ENCODE data around the gene TMEM219. TPM values are rescaled to one million over a fixed set of nuclear protein-coding genes. Genes with fewer than 3 reads are reported as not detected.

The TMEM219 gene
- polyA plus RNA-seq, 1 of the 3 experiments (the other 2 are of a cell fraction) = 101 TPM

DNA sequence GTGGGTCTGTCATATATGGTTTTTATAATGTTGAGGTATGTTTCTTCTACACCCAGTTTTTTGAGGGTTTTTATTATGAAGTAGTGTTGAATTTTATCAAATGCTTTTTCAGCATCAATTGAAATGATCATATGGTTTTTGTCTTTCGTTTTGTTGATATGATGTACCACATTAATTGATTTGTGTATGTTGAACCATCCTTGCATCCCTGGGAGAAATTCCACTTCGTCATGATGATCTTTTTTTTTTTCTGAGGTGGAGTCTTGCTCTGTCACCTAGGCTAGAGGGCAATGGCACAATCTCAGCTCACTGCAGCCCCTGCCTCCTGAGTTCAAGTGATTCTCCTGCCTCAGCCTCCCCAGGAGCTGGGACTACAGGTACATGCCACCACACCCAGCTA is 14.0 kb upstream of the TMEM219 start:
- Histone ChIP-seq H2AFZ (ENCODE audit: low read depth) (no peak overlapping the region), H3K27ac (ENCODE audit: low read depth in 2 of 2, low read length in 1 of 2) (no peak overlapping the region), H3K9me3 (no peaks in the 10 kb centered on the region), H3K4me1 (ENCODE audit: control insufficient read depth in 1 of 2, insufficient read depth in 2 of 2, low read depth in 1 of 2, low read length in 1 of 2) (0 out of 4 replicates have a peak, but pooled peaks cover 0 to 9% of the 10 kb centered on the region in 2 experiments), H4K20me1 (ENCODE audit: insufficient read depth) (no peaks in the 10 kb centered on the region), H3K9me2 (no peaks in the 10 kb centered on the region), H3K79me2 (ENCODE audit: insufficient read depth) (no peaks in the 10 kb centered on the region), H3K4me2 (no peak overlapping the region), H3F3A (replicated peaks; ENCODE audit: insufficient read depth) (peaks cover 23% of the 10 kb centered on the region), H3K9ac (no peak overlapping the region), H3K4me3 (ENCODE audit: low read depth in 2 of 2, low read length in 1 of 2) (no peak overlapping the region), H3K27me3 (ENCODE audit: insufficient read depth) (no peaks in the 10 kb centered on the region), H3K36me3 (replicated peaks in 1 of 2; ENCODE audit: control insufficient read depth in 1 of 2, insufficient read depth in 2 of 2, low read length in 1 of 2) (no peaks in the 10 kb centered on the region)
- ChIA-PET POLR2A (no interaction called here), CTCF (interaction anchor here (0.6 kb wide), 1 partner anchor 46 kb away, joined by 3 read pairs; no protein-coding TSS in a partner anchor)
- DNase-seq = no peak
- TF ChIP-seq FOXM1 (IDR thresholded peaks at IDR 0.05; ENCODE audit: low read depth) (no peak), SIN3A (IDR thresholded peaks at IDR 0.05; ENCODE audit: borderline replicate concordance, low read depth, low read length) (no peak)
- 54% methylated on average over 2 of the region's 2 CpGs for WGBS (ENCODE audit: low lambda C conversion rate)

DNA sequence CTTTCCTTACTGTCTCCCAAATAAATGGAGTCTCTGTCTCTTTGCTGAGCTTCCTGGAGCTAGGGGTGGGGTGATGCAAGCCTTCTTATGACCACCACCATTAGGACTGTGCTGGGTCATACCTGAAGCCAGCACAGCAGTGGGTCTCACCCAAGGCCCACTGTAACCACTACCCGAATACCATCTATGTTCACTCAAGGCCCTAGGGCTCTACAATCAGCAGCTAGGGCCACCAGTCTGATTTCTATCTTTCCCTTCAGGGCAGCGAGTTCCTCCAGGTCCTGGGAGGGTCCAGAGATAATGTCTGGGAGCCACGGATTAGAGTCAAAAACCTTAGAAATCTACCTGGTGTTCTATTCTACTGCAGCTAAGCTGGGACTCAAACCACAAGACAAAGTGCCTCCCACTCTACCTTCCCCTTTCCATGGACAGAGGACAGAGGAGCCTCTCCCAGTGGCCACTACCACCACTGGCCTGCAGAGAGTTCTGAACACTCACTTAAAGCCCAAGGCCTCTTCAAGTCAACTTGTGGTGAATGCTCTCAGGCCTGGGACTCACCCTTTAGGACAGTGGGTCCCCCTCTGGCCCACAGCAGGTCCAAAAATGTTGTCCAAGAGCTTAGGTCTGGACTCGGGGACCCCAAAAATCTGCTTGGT is 10.9 kb upstream of the TMEM219 start:
- Histone ChIP-seq H2AFZ (ENCODE audit: low read depth) (no peak overlapping the region), H3K4me2 (no peak overlapping the region), H3K27ac (ENCODE audit: low read depth in 2 of 2, low read length in 1 of 2) (no peak overlapping the region), H4K20me1 (ENCODE audit: insufficient read depth) (no peaks in the 10 kb centered on the region), H3K27me3 (ENCODE audit: insufficient read depth) (no peaks in the 10 kb centered on the region), H3K36me3 (replicated peaks in 1 of 2; ENCODE audit: control insufficient read depth in 1 of 2, insufficient read depth in 2 of 2, low read length in 1 of 2) (no peaks in the 10 kb centered on the region), H3K79me2 (ENCODE audit: insufficient read depth) (no peaks in the 10 kb centered on the region), H3K4me1 (ENCODE audit: control insufficient read depth in 1 of 2, insufficient read depth in 2 of 2, low read depth in 1 of 2, low read length in 1 of 2) (no peaks in the 10 kb centered on the region), H3K9me3 (no peaks in the 10 kb centered on the region), H3K9me2 (no peaks in the 10 kb centered on the region), H3F3A (replicated peaks; ENCODE audit: insufficient read depth) (peaks cover 7% of the 10 kb centered on the region), H3K4me3 (ENCODE audit: low read depth in 2 of 2, low read length in 1 of 2) (no peak overlapping the region), H3K9ac (no peak overlapping the region)
- ChIA-PET CTCF (interaction anchor here (0.8 to 1.9 kb wide), 4 partner anchors 12 to 102 kb away, joined by 3 to 5 read pairs (median 3); partner anchors contain the start of gene KCTD13), POLR2A (no interaction called here)
- DNase-seq = no peak
- TF ChIP-seq MEF2A (IDR thresholded peaks at IDR 0.05; ENCODE audit: borderline replicate concordance, low read depth) (no peak), YY1 (IDR thresholded peaks at IDR 0.05; ENCODE audit: low read depth) (no peak), FOSL2 (IDR thresholded peaks at IDR 0.05; ENCODE audit: borderline replicate concordance, low read depth) (no peak), POLR2AphosphoS5 (IDR thresholded peaks at IDR 0.05; ENCODE audit: low read depth, low read length) (no peak), EP300 (IDR thresholded peaks at IDR 0.05; ENCODE audit: borderline replicate concordance in 1 of 2, low read depth in 1 of 2, low read length in 1 of 2) (no peak), FOXJ3 (CRISPR knock-in tag; IDR thresholded peaks at IDR 0.05) (no peak)
- TF ChIP-seq, protein P1, sequence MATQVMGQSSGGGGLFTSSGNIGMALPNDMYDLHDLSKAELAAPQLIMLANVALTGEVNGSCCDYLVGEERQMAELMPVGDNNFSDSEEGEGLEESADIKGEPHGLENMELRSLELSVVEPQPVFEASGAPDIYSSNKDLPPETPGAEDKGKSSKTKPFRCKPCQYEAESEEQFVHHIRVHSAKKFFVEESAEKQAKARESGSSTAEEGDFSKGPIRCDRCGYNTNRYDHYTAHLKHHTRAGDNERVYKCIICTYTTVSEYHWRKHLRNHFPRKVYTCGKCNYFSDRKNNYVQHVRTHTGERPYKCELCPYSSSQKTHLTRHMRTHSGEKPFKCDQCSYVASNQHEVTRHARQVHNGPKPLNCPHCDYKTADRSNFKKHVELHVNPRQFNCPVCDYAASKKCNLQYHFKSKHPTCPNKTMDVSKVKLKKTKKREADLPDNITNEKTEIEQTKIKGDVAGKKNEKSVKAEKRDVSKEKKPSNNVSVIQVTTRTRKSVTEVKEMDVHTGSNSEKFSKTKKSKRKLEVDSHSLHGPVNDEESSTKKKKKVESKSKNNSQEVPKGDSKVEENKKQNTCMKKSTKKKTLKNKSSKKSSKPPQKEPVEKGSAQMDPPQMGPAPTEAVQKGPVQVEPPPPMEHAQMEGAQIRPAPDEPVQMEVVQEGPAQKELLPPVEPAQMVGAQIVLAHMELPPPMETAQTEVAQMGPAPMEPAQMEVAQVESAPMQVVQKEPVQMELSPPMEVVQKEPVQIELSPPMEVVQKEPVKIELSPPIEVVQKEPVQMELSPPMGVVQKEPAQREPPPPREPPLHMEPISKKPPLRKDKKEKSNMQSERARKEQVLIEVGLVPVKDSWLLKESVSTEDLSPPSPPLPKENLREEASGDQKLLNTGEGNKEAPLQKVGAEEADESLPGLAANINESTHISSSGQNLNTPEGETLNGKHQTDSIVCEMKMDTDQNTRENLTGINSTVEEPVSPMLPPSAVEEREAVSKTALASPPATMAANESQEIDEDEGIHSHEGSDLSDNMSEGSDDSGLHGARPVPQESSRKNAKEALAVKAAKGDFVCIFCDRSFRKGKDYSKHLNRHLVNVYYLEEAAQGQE (IDR thresholded peaks at IDR 0.05; ENCODE audit: low read depth, low read length) = no peak
- 55% methylated on average over 4 of the region's 4 CpGs for WGBS (ENCODE audit: low lambda C conversion rate)

All from SK-N-SH (cell line).